ENCODE measurements around the gene FNDC11.

Gene FNDC11

DNA sequence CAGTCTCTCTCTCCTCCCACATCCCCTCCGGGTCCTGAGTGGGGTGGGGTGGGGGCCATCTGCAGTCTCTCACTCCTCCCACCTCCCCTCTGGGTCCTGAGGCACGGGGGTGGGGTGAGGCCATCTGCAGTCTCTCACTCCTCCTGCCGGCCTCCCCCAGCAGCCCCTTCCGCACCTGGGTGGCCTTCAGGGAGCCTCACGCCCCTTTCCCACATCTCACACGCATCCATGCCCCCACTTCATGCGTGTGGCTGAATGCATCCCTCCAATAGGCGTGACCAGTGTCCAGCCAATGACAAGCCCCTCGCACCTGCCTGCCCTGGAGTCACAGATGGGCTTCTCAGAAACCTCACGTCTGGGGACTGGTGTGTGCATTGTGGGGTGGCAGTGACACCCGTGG, 5.4 kb upstream of the FNDC11 start:
- Histone ChIP-seq H3K4me3 (ENCODE audit: extremely low read depth, insufficient read depth, low read length, poor library complexity, severe bottlenecking) (no peak overlapping the region), H3K27ac (ENCODE audit: low read depth, low read length, severe bottlenecking) (no peak overlapping the region), H3K36me3 (ENCODE audit: control insufficient read depth, insufficient read depth, low read length) (no peaks in the 10 kb centered on the region), H3K4me1 (ENCODE audit: control insufficient read depth, insufficient read depth, low read length, poor library complexity, severe bottlenecking) (peaks cover 11% of the 10 kb centered on the region), H3K9me3 (ENCODE audit: control insufficient read depth, low read length) (no peaks in the 10 kb centered on the region)
- 78 to 82% methylated on average over 8 to 9 of the region's 11 CpGs for WGBS, 2 experiments (ENCODE audit: insufficient coverage in 2 of 2)

DNA sequence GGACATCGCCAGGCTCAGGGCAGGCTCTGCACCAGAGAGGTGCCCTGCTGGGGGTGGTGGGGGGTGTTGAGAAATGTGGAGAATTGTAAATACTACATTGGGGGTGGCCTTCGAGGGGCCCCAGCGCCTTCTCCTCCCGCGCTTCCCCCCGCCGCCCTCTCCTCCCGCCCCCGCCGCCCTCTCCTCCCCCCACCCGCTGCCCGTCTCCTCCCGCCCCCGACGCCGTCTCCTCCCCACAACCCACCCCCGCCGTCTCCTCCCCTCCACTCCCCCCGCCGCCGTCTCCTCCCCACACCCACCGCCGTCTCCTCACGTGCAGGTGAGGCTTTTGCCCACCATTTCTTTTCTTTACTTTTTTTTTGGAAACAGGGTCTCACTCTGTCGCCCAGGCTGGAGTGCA, 4.9 kb upstream of the FNDC11 start:
- H3K9me3 ChIP-seq (ENCODE audit: control insufficient read depth, low read length), result no peaks in the 10 kb centered on the region
- WGBS, 2 experiments (ENCODE audit: insufficient coverage in 2 of 2), result 75% methylated on average over 1 of the region's 25 CpGs; no CpG with 5 or more reads in 1 of the 2 experiments
- H3K27ac ChIP-seq (ENCODE audit: low read depth, low read length, severe bottlenecking), result no peak overlapping the region
- peaks cover 11% of the 10 kb centered on the region for H3K4me1 ChIP-seq (ENCODE audit: control insufficient read depth, insufficient read depth, low read length, poor library complexity, severe bottlenecking)
- H3K36me3 ChIP-seq (ENCODE audit: control insufficient read depth, insufficient read depth, low read length), result no peaks in the 10 kb centered on the region
- no peak overlapping the region for H3K4me3 ChIP-seq (ENCODE audit: extremely low read depth, insufficient read depth, low read length, poor library complexity, severe bottlenecking)

DNA sequence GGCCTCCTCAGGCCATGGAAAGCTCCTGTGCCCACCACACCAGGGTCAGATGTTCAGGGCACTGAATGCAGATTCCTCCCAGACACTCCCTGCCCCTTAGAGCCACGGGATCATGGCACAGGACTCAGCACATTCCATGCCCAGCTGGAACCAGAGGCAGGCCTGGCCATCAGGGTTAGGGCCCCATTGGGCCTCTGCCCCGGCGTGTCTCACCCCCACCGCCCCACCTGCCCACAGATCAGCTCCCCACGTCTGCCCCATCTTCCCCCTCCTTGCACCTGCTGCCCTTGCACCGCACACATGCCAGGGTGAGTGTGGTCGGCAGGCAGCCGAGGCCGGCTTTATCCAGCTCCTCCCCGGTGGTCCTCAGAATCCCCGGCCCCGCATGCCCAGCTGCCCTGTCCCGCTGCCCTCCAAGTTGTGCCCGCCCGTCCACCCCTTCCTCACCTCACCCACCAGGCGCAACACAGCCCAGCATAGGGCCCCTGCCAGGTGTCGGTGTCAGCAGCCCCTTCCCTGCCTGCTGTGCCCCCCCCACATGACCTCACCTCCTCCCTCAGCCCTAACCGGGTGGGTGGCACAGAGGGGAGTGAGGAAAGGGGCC, 4.2 kb upstream of the FNDC11 start:
- Histone ChIP-seq H3K36me3 (ENCODE audit: control insufficient read depth, insufficient read depth, low read length) (no peaks in the 10 kb centered on the region), H3K4me3 (ENCODE audit: extremely low read depth, insufficient read depth, low read length, poor library complexity, severe bottlenecking) (no peak overlapping the region), H3K9me3 (ENCODE audit: control insufficient read depth, low read length) (no peaks in the 10 kb centered on the region), H3K4me1 (ENCODE audit: control insufficient read depth, insufficient read depth, low read length, poor library complexity, severe bottlenecking) (peaks cover 16% of the 10 kb centered on the region), H3K27ac (ENCODE audit: low read depth, low read length, severe bottlenecking) (no peak overlapping the region)
- WGBS, 2 experiments (ENCODE audit: insufficient coverage in 2 of 2), result 83 to 95% methylated on average over 10 to 14 of the region's 18 CpGs

DNA sequence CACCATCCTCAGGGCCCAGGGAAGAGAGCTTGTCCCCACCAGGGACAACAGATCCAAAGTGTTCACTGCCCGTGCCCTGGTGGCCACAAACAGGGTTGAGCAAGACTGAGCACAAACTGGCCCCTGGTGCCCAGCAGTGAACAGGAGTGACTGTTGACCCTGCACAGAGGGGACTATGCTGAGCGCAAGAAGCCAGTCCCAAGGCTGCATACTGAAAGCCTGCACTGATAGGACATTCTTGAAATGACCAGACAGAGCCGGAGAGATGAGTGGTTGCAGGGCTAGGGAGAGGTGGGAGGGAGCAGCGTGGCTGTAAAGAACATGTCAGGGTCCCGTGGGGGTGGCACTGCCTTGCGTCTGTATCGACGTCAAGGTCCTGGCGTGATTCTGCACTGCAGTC, 2.9 kb upstream of the FNDC11 start:
- peaks cover 9% of the 10 kb centered on the region for H3K4me1 ChIP-seq (ENCODE audit: control insufficient read depth, insufficient read depth, low read length, poor library complexity, severe bottlenecking)
- 65 to 77% methylated on average over 8 of the region's 9 CpGs for WGBS, 2 experiments (ENCODE audit: insufficient coverage in 2 of 2)
- no peak overlapping the region for H3K27ac ChIP-seq (ENCODE audit: low read depth, low read length, severe bottlenecking)
- H3K36me3 ChIP-seq (ENCODE audit: control insufficient read depth, insufficient read depth, low read length), result no peaks in the 10 kb centered on the region
- H3K4me3 ChIP-seq (ENCODE audit: extremely low read depth, insufficient read depth, low read length, poor library complexity, severe bottlenecking), result no peak overlapping the region
- no peaks in the 10 kb centered on the region for H3K9me3 ChIP-seq (ENCODE audit: control insufficient read depth, low read length)

DNA sequence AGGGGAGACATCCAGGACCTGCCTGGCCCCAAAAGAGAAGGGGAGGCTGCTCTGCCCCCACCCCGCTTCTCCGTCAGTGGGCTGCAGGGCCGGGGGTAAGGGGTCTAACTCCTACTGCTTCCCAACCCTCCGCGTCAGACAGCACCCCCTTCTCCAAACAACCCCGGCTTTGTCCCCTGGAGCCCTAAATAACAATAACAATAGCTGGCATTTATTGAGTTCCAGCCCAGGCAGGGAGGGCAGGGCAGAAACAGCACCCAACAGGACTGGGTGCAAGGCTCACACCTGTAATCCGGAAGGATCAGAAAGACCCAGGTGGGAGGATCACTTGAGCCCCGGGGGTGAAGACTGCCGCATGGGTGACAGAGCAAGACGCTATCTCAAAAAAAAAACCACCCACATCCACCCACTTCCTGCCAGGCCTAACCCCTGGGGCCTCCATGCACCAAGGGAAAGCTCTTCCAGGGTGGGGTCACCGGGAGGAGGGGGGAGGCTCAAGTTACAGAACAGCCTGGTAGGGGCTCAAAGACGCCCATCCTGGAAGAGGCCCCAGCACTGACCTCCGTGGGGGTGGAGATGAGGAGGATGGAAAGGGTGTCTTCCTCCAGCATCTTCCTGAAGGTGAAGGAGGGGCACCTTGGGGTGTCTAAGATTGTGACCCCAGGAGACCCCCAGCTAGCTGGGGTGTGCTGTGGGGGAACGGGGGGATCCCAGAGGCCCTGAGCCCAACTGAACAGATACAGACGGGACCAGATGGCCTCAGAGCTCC, 1.3 kb upstream of the FNDC11 start:
- Histone ChIP-seq H3K27ac (ENCODE audit: low read depth, low read length, severe bottlenecking) (no peak overlapping the region), H3K9me3 (ENCODE audit: control insufficient read depth, low read length) (no peaks in the 10 kb centered on the region), H3K36me3 (ENCODE audit: control insufficient read depth, insufficient read depth, low read length) (no peaks in the 10 kb centered on the region), H3K4me3 (ENCODE audit: extremely low read depth, insufficient read depth, low read length, poor library complexity, severe bottlenecking) (no peak overlapping the region), H3K4me1 (ENCODE audit: control insufficient read depth, insufficient read depth, low read length, poor library complexity, severe bottlenecking) (peaks cover 9% of the 10 kb centered on the region)
- WGBS, 2 experiments (ENCODE audit: insufficient coverage in 2 of 2), result 50 to 64% methylated on average over 4 to 7 of the region's 15 CpGs

DNA sequence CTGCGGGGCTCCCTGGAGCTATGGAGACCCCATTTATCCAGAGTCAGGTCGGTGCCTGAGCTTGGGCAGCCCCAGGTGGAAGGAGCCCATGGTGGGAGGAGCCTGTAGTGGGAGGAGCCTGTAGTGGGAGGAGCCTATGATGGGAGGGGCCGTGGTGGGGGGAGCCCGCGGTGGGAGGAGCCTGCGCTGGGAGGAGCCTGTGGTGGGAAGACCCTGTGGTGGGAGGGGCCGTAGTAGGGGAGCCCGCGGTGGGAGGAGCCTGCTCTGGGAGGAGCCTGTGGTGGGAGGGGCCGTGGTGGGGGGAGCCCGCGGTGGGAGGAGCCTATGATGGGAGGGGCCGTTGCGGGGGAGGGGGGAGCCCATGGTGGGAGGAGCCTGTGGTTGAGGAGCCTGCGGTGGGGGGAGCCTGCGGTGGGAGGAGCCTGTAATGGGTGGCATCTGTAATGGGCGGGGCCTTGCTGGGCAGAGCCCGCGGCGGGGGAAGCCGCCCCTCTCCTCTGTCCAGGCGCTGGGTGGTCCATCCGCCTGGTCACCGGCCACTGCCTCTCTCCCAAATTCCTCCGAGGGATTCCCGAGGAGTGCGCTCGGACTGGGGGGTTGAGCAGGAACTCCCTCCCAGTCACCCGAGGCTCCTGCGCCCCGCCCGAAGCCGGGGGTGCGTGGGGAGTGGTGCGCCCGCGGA, 567 bp upstream of the FNDC11 start:
- 0 to 5% methylated on average over 12 to 22 of the region's 37 CpGs for WGBS, 2 experiments (ENCODE audit: insufficient coverage in 2 of 2)
- Histone ChIP-seq H3K36me3 (ENCODE audit: control insufficient read depth, insufficient read depth, low read length) (no peaks in the 10 kb centered on the region), H3K4me3 (ENCODE audit: extremely low read depth, insufficient read depth, low read length, poor library complexity, severe bottlenecking) (peak overlapping the region; percentile 53), H3K9me3 (ENCODE audit: control insufficient read depth, low read length) (no peaks in the 10 kb centered on the region), H3K4me1 (ENCODE audit: control insufficient read depth, insufficient read depth, low read length, poor library complexity, severe bottlenecking) (peaks cover 9% of the 10 kb centered on the region), H3K27ac (ENCODE audit: low read depth, low read length, severe bottlenecking) (peak overlapping the region; percentile 49)

DNA sequence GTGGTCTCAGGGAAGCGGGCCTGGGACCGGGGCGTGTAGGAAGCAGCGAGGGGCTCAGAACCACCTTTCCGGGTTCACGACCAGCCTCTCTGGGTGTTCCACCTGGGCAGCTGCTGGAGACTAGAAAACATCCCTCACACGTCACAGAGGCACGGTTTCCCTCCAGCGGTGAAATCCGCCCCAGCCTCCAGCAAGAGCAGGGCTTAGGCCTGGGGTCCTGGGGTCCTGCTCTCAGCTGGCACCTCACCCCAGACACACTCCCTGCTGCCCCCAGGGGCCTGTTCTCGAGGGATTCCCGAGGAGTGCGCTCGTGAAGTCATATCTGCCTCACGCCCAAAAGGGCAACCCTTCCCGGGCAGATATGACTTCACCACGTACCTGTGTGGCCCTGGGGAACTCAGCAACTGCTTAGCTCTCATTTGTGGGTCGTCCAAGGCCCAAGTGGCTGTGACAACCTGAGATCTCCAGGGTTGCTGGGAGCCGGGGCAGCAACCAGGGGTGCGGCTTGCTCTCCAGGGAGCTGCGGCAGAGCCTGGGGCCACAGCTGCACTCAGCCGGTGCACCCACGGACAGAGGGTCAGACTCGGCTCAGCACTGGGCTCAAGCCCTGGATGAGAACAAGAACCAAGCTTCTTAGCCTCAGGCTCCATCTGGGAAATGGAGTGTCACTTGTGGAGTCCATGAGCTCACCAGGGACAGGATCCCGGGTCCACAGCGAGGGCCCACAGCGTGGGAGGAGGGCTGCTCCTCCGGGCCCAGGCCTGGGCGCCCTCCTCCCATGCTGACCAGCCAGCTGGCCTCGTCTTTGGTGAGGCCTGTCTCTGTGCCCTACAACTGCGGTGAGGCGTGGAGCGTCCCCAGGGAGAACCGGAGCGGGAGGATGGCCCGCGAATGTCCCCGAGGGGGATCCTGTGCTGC, 661 bp downstream of the FNDC11 start:
- Histone ChIP-seq H3K9me3 (ENCODE audit: control insufficient read depth, low read length) (no peaks in the 10 kb centered on the region), H3K27ac (ENCODE audit: low read depth, low read length, severe bottlenecking) (no peak overlapping the region), H3K4me1 (ENCODE audit: control insufficient read depth, insufficient read depth, low read length, poor library complexity, severe bottlenecking) (peaks cover 9% of the 10 kb centered on the region), H3K36me3 (ENCODE audit: control insufficient read depth, insufficient read depth, low read length) (no peaks in the 10 kb centered on the region), H3K4me3 (ENCODE audit: extremely low read depth, insufficient read depth, low read length, poor library complexity, severe bottlenecking) (peak overlapping the region; percentile 53)
- WGBS, 2 experiments (ENCODE audit: insufficient coverage in 2 of 2), result 80 to 83% methylated on average over 38 of the region's 38 CpGs

DNA sequence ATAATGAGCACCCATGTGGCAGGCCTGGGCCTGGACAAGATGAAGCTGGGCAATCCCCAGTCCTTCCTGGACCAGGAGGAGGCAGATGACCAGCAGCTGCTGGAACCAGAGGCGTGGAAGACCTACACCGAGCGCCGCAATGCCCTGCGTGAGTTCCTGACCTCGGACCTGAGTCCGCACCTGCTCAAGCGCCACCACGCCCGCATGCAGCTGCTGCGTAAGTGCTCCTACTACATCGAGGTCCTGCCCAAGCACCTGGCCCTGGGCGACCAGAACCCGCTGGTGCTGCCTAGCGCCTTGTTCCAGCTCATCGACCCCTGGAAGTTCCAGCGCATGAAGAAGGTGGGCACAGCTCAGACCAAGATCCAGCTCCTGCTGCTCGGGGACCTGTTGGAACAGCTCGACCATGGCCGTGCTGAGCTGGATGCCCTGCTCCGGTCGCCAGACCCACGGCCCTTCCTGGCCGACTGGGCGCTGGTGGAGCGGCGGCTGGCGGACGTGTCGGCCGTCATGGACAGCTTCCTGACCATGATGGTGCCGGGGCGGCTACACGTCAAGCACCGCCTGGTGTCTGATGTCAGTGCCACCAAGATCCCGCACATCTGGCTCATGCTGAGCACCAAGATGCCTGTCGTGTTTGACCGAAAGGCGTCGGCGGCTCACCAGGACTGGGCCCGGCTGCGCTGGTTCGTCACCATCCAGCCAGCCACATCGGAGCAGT, 1.9 kb downstream of the FNDC11 start:
- H3K4me3 ChIP-seq (ENCODE audit: extremely low read depth, insufficient read depth, low read length, poor library complexity, severe bottlenecking), result no peak overlapping the region
- WGBS, 2 experiments (ENCODE audit: insufficient coverage in 2 of 2), result 96 to 97% methylated on average over 44 to 45 of the region's 45 CpGs
- H3K4me1 ChIP-seq (ENCODE audit: control insufficient read depth, insufficient read depth, low read length, poor library complexity, severe bottlenecking), result peaks cover 9% of the 10 kb centered on the region
- H3K9me3 ChIP-seq (ENCODE audit: control insufficient read depth, low read length), result no peaks in the 10 kb centered on the region
- H3K36me3 ChIP-seq (ENCODE audit: control insufficient read depth, insufficient read depth, low read length), result peaks cover under 1% of the 10 kb centered on the region
- H3K27ac ChIP-seq (ENCODE audit: low read depth, low read length, severe bottlenecking), result no peak overlapping the region

DNA sequence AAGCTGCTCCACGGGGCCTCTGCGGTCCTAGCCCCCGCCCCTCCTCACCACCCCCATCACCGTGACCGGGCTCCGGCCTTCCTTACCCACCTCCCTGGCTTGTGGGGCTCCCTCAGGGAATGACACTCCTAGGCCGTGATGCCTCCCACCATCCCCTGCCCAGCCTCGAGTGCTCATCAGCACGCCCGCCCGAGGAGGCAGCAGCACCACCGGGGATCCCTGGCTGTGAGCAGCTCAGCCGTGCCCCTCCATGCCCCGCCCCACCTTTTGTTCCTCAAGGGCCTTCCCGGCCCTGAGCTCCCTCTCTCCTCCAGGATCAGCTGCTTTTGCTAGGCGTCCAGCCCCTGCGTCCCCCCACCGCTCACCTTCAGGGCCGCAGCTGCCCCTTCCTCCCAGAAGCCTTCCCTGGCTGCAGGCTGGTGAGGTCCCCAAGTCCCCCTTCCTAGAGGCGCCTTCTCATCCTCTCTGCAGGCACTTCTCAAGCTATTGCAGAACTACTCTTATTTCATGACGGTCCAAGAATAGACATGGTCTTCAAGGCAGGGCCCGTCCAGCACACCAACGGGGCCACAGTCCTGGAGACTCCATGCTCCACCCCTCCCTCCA, 3.0 kb downstream of the FNDC11 start:
- peaks cover 12% of the 10 kb centered on the region for H3K36me3 ChIP-seq (ENCODE audit: control insufficient read depth, insufficient read depth, low read length)
- H3K4me1 ChIP-seq (ENCODE audit: control insufficient read depth, insufficient read depth, low read length, poor library complexity, severe bottlenecking), result peaks cover 9% of the 10 kb centered on the region
- H3K27ac ChIP-seq (ENCODE audit: low read depth, low read length, severe bottlenecking), result no peak overlapping the region
- WGBS, 2 experiments (ENCODE audit: insufficient coverage in 2 of 2), result 62 to 71% methylated on average over 23 of the region's 23 CpGs
- no peaks in the 10 kb centered on the region for H3K9me3 ChIP-seq (ENCODE audit: control insufficient read depth, low read length)
- no peak overlapping the region for H3K4me3 ChIP-seq (ENCODE audit: extremely low read depth, insufficient read depth, low read length, poor library complexity, severe bottlenecking)

Measured in mesodermal cell (in vitro differentiated cells).